Measurements from ENCODE around the gene CEBPA. TPM values are rescaled to one million over a fixed set of nuclear protein-coding genes. Genes with fewer than 3 reads are reported as not detected.

Gene CEBPA
- total and polyA plus RNA-seq, 3 experiments from 2014 or later, result 1.1 to 1.6 (median 1.3) TPM

GRCh38 chr19:33273065-33273736 is 29.1 kb downstream of the CEBPA start:
- CTCF ChIA-PET, result no interaction called here
- H3K36me3 ChIP-seq (ENCODE audit: insufficient read depth, low read length), result no peaks in the 10 kb centered on the region
- no peak for DNase-seq
- no peak overlapping the region for H3K4me3 ChIP-seq (ENCODE audit: low read length)
- Mint-ChIP-seq H3K4me3 (no peak overlapping the region), H3K9me3 (no peaks in the 10 kb centered on the region), H3K4me1 (peaks cover 0 to 6% (median 0%) of the 10 kb centered on the region in 3 donors), H3K27me3 (peaks cover 0 to 4% of the 10 kb centered on the region in 2 donors), H3K27ac (no peak overlapping the region), H3K36me3 (no peaks in the 10 kb centered on the region)
- no peak overlapping the region for H3K27ac ChIP-seq (ENCODE audit: low read depth, low read length)
- no peaks in the 10 kb centered on the region for H3K4me1 ChIP-seq (ENCODE audit: insufficient read depth, low read length)
- H3K9me3 ChIP-seq (ENCODE audit: low read length), result no peaks in the 10 kb centered on the region
- H3K27me3 ChIP-seq (ENCODE audit: insufficient read depth, low read length, poor library complexity, severe bottlenecking), result no peaks in the 10 kb centered on the region
- POLR2A ChIA-PET, result no interaction called here

- Histone ChIP-seq H3K36me3 (ENCODE audit: insufficient read depth, low read length) (no peaks in the 10 kb centered on the region), H3K4me3 (ENCODE audit: low read length) (no peak overlapping the region), H3K27ac (ENCODE audit: low read depth, low read length) (no peak overlapping the region), H3K27me3 (ENCODE audit: insufficient read depth, low read length, poor library complexity, severe bottlenecking) (no peaks in the 10 kb centered on the region), H3K9me3 (ENCODE audit: low read length) (no peaks in the 10 kb centered on the region), H3K4me1 (ENCODE audit: insufficient read depth, low read length) (no peaks in the 10 kb centered on the region)
- DNase-seq, result no peak
- POLR2A ChIA-PET, result no interaction called here
- H3K4me3 Mint-ChIP-seq, result no peak overlapping the region
- H3K4me1 Mint-ChIP-seq, result peaks cover 0 to 6% (median 0%) of the 10 kb centered on the region in 3 donors
- no peaks in the 10 kb centered on the region for H3K9me3 Mint-ChIP-seq
- H3K36me3 Mint-ChIP-seq, result no peaks in the 10 kb centered on the region
- CTCF ChIA-PET, result no interaction called here
- H3K27ac Mint-ChIP-seq, result peak overlapping the region in 1 of 8 donors; percentile 12
- H3K27me3 Mint-ChIP-seq, result peaks cover 0 to 4% of the 10 kb centered on the region in 2 donors
These were observed 30.9 kb downstream of the CEBPA start for GRCh38 chr19:33271246-33272021.

- Histone ChIP-seq H3K4me3 (ENCODE audit: low read length) (no peak overlapping the region), H3K27ac (ENCODE audit: low read depth, low read length) (no peak overlapping the region), H3K4me1 (ENCODE audit: insufficient read depth, low read length) (no peaks in the 10 kb centered on the region), H3K36me3 (ENCODE audit: insufficient read depth, low read length) (no peaks in the 10 kb centered on the region), H3K9me3 (ENCODE audit: low read length) (no peaks in the 10 kb centered on the region), H3K27me3 (ENCODE audit: insufficient read depth, low read length, poor library complexity, severe bottlenecking) (no peaks in the 10 kb centered on the region)
- ChIA-PET CTCF (no interaction called here), POLR2A (no interaction called here)
- no peaks in the 10 kb centered on the region for H3K9me3 Mint-ChIP-seq
- no peaks in the 10 kb centered on the region for H3K36me3 Mint-ChIP-seq
- no peak overlapping the region for H3K27ac Mint-ChIP-seq
- H3K4me1 Mint-ChIP-seq, result peaks cover 0 to 6% (median 0%) of the 10 kb centered on the region in 3 donors
- H3K27me3 Mint-ChIP-seq, result peaks cover 0 to 4% of the 10 kb centered on the region in 2 donors
- H3K4me3 Mint-ChIP-seq, result no peak overlapping the region
- DNase-seq, result no peak
These were observed 31.6 kb downstream of the CEBPA start for GRCh38 chr19:33270769-33271168.

GRCh38 chr19:33269016-33269415 is 33.3 kb downstream of the CEBPA start:
- Mint-ChIP-seq H3K9me3 (no peaks in the 10 kb centered on the region), H3K4me3 (no peak overlapping the region), H3K4me1 (peaks cover 0 to 2% (median 0%) of the 10 kb centered on the region in 3 donors), H3K27me3 (peaks cover 4 to 9% of the 10 kb centered on the region in 2 donors), H3K27ac (no peak overlapping the region), H3K36me3 (no peaks in the 10 kb centered on the region)
- H3K36me3 ChIP-seq (ENCODE audit: insufficient read depth, low read length), result no peaks in the 10 kb centered on the region
- no peaks in the 10 kb centered on the region for H3K27me3 ChIP-seq (ENCODE audit: insufficient read depth, low read length, poor library complexity, severe bottlenecking)
- no peaks in the 10 kb centered on the region for H3K4me1 ChIP-seq (ENCODE audit: insufficient read depth, low read length)
- POLR2A ChIA-PET, result no interaction called here
- no peak overlapping the region for H3K4me3 ChIP-seq (ENCODE audit: low read length)
- CTCF ChIA-PET, result no interaction called here
- H3K27ac ChIP-seq (ENCODE audit: low read depth, low read length), result no peak overlapping the region
- H3K9me3 ChIP-seq (ENCODE audit: low read length), result no peaks in the 10 kb centered on the region
- DNase-seq, result no peak

GRCh38 chr19:33268162-33268991 is 34.0 kb downstream of the CEBPA start:
- Mint-ChIP-seq H3K4me1 (no peaks in the 10 kb centered on the region), H3K27ac (no peak overlapping the region), H3K9me3 (no peaks in the 10 kb centered on the region), H3K27me3 (peaks cover 4 to 9% of the 10 kb centered on the region in 2 donors), H3K36me3 (no peaks in the 10 kb centered on the region), H3K4me3 (no peak overlapping the region)
- POLR2A ChIA-PET, result no interaction called here
- Histone ChIP-seq H3K27ac (ENCODE audit: low read depth, low read length) (no peak overlapping the region), H3K4me1 (ENCODE audit: insufficient read depth, low read length) (no peaks in the 10 kb centered on the region), H3K27me3 (ENCODE audit: insufficient read depth, low read length, poor library complexity, severe bottlenecking) (no peaks in the 10 kb centered on the region), H3K9me3 (ENCODE audit: low read length) (no peaks in the 10 kb centered on the region), H3K4me3 (ENCODE audit: low read length) (no peak overlapping the region), H3K36me3 (ENCODE audit: insufficient read depth, low read length) (no peaks in the 10 kb centered on the region)
- CTCF ChIA-PET, result no interaction called here
- no peak for DNase-seq

- ChIA-PET POLR2A (no interaction called here), CTCF (no interaction called here)
- DNase-seq, result no peak
- H3K9me3 ChIP-seq (ENCODE audit: low read length), result no peaks in the 10 kb centered on the region
- no peaks in the 10 kb centered on the region for H3K27me3 ChIP-seq (ENCODE audit: insufficient read depth, low read length, poor library complexity, severe bottlenecking)
- no peaks in the 10 kb centered on the region for H3K36me3 ChIP-seq (ENCODE audit: insufficient read depth, low read length)
- Mint-ChIP-seq H3K4me3 (no peak overlapping the region), H3K27me3 (peaks cover under 1 to 10% of the 10 kb centered on the region in 2 donors), H3K36me3 (no peaks in the 10 kb centered on the region), H3K4me1 (peaks cover 0 to under 1% (median 0%) of the 10 kb centered on the region in 3 donors), H3K9me3 (no peaks in the 10 kb centered on the region), H3K27ac (no peak overlapping the region)
- no peak overlapping the region for H3K27ac ChIP-seq (ENCODE audit: low read depth, low read length)
- no peaks in the 10 kb centered on the region for H3K4me1 ChIP-seq (ENCODE audit: insufficient read depth, low read length)
- H3K4me3 ChIP-seq (ENCODE audit: low read length), result no peak overlapping the region
These were observed 34.6 kb downstream of the CEBPA start for GRCh38 chr19:33267706-33268105.

GRCh38 chr19:33266974-33267484 is 35.3 kb downstream of the CEBPA start:
- no peaks in the 10 kb centered on the region for H3K27me3 ChIP-seq (ENCODE audit: insufficient read depth, low read length, poor library complexity, severe bottlenecking)
- H3K9me3 ChIP-seq (ENCODE audit: low read length), result no peaks in the 10 kb centered on the region
- no peak for DNase-seq
- no peak overlapping the region for H3K27ac ChIP-seq (ENCODE audit: low read depth, low read length)
- Mint-ChIP-seq H3K36me3 (no peaks in the 10 kb centered on the region), H3K27ac (no peak overlapping the region), H3K9me3 (no peaks in the 10 kb centered on the region), H3K27me3 (peaks cover 2 to 17% of the 10 kb centered on the region in 2 donors), H3K4me3 (no peak overlapping the region), H3K4me1 (peaks cover 0 to 4% (median 0%) of the 10 kb centered on the region in 3 donors)
- ChIA-PET POLR2A (no interaction called here), CTCF (no interaction called here)
- no peak overlapping the region for H3K4me3 ChIP-seq (ENCODE audit: low read length)
- H3K4me1 ChIP-seq (ENCODE audit: insufficient read depth, low read length), result no peaks in the 10 kb centered on the region
- no peaks in the 10 kb centered on the region for H3K36me3 ChIP-seq (ENCODE audit: insufficient read depth, low read length)

Data from CD8-positive, alpha-beta memory T cell (primary cell).